ENCODE data around the gene SMG6. TPM values are rescaled to one million over a fixed set of nuclear protein-coding genes. Genes with fewer than 3 reads are reported as not detected.

The SMG6 gene
- total RNA-seq, 1 donor from 2014 or later, result 47.7 TPM

- TF ChIP-seq CTCF (IDR thresholded peaks at IDR 0.05; ENCODE audit: unreplicated experiment), result no peak
- peaks cover 11% of the 10 kb centered on the region for H3K36me3 Mint-ChIP-seq (ENCODE audit: insufficient read depth)
- H3K4me1 Mint-ChIP-seq (ENCODE audit: low read depth), result peaks cover 17% of the 10 kb centered on the region
- H3K4me3 Mint-ChIP-seq (ENCODE audit: low read depth), result no peak overlapping the region
- H3K9me3 Mint-ChIP-seq (ENCODE audit: low read depth), result no peaks in the 10 kb centered on the region
- no peak for DNase-seq (ENCODE audit: low spot score, unreplicated experiment)
- no peaks in the 10 kb centered on the region for H3K27me3 Mint-ChIP-seq
- no peak overlapping the region for H3K27ac Mint-ChIP-seq
Observed at GRCh38 chr17:2218426-2218825, 85.2 kb downstream of the SMG6 start.

GRCh38 chr17:2215616-2216364 is 87.8 kb downstream of the SMG6 start:
- no peak overlapping the region for H3K27ac Mint-ChIP-seq
- H3K4me3 Mint-ChIP-seq (ENCODE audit: low read depth), result no peak overlapping the region
- DNase-seq (ENCODE audit: low spot score, unreplicated experiment), result no peak
- peaks cover 9% of the 10 kb centered on the region for H3K36me3 Mint-ChIP-seq (ENCODE audit: insufficient read depth)
- no peak for TF ChIP-seq CTCF (IDR thresholded peaks at IDR 0.05; ENCODE audit: unreplicated experiment)
- no peaks in the 10 kb centered on the region for H3K9me3 Mint-ChIP-seq (ENCODE audit: low read depth)
- H3K4me1 Mint-ChIP-seq (ENCODE audit: low read depth), result peaks cover 31% of the 10 kb centered on the region
- no peaks in the 10 kb centered on the region for H3K27me3 Mint-ChIP-seq

- TF ChIP-seq CTCF (IDR thresholded peaks at IDR 0.05; ENCODE audit: unreplicated experiment), result no peak
- peaks cover 31% of the 10 kb centered on the region for H3K4me1 Mint-ChIP-seq (ENCODE audit: low read depth)
- H3K9me3 Mint-ChIP-seq (ENCODE audit: low read depth), result no peaks in the 10 kb centered on the region
- H3K27me3 Mint-ChIP-seq, result no peaks in the 10 kb centered on the region
- no peak overlapping the region for H3K4me3 Mint-ChIP-seq (ENCODE audit: low read depth)
- peak overlapping the region; percentile 63 for H3K27ac Mint-ChIP-seq
- no peak for DNase-seq (ENCODE audit: low spot score, unreplicated experiment)
- peaks cover 9% of the 10 kb centered on the region for H3K36me3 Mint-ChIP-seq (ENCODE audit: insufficient read depth)
Observed at GRCh38 chr17:2214929-2215615, 88.5 kb downstream of the SMG6 start.

- H3K9me3 Mint-ChIP-seq (ENCODE audit: low read depth), result no peaks in the 10 kb centered on the region
- peaks cover 9% of the 10 kb centered on the region for H3K36me3 Mint-ChIP-seq (ENCODE audit: insufficient read depth)
- peaks cover 31% of the 10 kb centered on the region for H3K4me1 Mint-ChIP-seq (ENCODE audit: low read depth)
- DNase-seq (ENCODE audit: low spot score, unreplicated experiment), result no peak
- peak overlapping the region; percentile 11 for H3K4me3 Mint-ChIP-seq (ENCODE audit: low read depth)
- TF ChIP-seq CTCF (IDR thresholded peaks at IDR 0.05; ENCODE audit: unreplicated experiment), result no peak
- H3K27me3 Mint-ChIP-seq, result no peaks in the 10 kb centered on the region
- H3K27ac Mint-ChIP-seq, result peak overlapping the region; percentile 63
Observed at GRCh38 chr17:2214047-2214928, 89.3 kb downstream of the SMG6 start.
